Measurements from ENCODE around the gene IPO4.

DNA sequence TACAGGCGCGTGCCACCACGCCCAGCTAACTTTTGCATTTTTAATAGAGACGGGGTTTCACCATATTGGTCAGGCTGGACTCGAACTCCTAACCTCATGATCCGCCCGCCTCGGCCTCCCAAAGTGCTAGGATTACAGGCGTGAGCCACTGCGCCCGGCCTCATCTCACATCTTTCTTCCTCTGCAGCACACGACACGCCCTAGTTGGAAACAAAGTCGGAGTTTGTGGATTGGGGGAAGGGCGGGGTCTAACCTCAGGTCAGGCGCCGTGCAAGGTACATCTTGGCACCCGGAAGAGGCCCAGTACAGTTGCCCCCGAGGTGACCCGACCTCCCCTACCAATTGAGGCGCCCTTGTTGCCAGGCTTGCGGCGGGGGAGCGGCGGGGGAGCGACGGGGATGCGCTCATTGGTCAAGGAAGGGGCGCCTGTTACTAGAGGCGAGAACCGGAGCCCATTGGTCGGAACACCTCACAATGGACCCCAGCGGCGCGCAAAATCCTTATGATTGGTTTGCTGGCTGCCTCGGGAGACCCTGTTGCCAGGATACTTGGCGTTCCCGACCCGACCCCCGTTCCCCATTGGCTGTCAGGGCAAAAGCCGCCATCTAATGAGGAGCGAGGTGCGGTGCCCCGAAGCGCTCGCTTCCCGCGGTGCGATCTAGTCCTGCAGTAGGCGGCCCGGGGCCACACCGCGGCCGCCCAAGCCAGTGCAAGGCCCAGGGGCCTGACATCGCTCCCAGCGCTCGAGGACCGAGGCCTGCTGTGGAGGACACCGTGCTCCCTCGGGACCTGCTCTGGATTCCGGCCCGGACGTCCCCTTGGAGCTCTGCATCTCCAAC lies 17.0 kb downstream of the IPO4 start, which contains the start of gene REC8:
- TF ChIP-seq, protein P1, sequence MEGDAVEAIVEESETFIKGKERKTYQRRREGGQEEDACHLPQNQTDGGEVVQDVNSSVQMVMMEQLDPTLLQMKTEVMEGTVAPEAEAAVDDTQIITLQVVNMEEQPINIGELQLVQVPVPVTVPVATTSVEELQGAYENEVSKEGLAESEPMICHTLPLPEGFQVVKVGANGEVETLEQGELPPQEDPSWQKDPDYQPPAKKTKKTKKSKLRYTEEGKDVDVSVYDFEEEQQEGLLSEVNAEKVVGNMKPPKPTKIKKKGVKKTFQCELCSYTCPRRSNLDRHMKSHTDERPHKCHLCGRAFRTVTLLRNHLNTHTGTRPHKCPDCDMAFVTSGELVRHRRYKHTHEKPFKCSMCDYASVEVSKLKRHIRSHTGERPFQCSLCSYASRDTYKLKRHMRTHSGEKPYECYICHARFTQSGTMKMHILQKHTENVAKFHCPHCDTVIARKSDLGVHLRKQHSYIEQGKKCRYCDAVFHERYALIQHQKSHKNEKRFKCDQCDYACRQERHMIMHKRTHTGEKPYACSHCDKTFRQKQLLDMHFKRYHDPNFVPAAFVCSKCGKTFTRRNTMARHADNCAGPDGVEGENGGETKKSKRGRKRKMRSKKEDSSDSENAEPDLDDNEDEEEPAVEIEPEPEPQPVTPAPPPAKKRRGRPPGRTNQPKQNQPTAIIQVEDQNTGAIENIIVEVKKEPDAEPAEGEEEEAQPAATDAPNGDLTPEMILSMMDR (IDR thresholded peaks at IDR 0.05; ENCODE audit: low read depth, low read length), result no peak
- no peak for TF ChIP-seq POLR2A (IDR thresholded peaks at IDR 0.05; ENCODE audit: extremely low read depth, insufficient read length)
- TF ChIP-seq, protein P2, sequence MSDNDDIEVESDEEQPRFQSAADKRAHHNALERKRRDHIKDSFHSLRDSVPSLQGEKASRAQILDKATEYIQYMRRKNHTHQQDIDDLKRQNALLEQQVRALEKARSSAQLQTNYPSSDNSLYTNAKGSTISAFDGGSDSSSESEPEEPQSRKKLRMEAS (IDR thresholded peaks at IDR 0.05; ENCODE audit: low read depth, low read length), result no peak

All from NB4 (cell line).